GM23248 (cell line): ENCODE measurements around the gene ZBTB44.

Experiments used
- EZH2 ChIP-seq: fragments of 200-600 bp; sonication (generic); IDR thresholded peaks from 2 replicates; pipeline ENCODE4 v1.6.1; 2018; ENCODE audit warnings: antibody characterized with exemption, mild to moderate bottlenecking; ENCODE audit not compliant: insufficient read depth, poor library complexity, severe bottlenecking
- EZH2phosphoT487 ChIP-seq: fragments of 200-600 bp; sonication (generic); IDR thresholded peaks from 2 replicates; pipeline ENCODE4 v1.6.1; 2018; ENCODE audit warnings: antibody characterized with exemption, moderate library complexity, mild to moderate bottlenecking, low read depth; ENCODE audit not compliant: insufficient read depth

DNA sequence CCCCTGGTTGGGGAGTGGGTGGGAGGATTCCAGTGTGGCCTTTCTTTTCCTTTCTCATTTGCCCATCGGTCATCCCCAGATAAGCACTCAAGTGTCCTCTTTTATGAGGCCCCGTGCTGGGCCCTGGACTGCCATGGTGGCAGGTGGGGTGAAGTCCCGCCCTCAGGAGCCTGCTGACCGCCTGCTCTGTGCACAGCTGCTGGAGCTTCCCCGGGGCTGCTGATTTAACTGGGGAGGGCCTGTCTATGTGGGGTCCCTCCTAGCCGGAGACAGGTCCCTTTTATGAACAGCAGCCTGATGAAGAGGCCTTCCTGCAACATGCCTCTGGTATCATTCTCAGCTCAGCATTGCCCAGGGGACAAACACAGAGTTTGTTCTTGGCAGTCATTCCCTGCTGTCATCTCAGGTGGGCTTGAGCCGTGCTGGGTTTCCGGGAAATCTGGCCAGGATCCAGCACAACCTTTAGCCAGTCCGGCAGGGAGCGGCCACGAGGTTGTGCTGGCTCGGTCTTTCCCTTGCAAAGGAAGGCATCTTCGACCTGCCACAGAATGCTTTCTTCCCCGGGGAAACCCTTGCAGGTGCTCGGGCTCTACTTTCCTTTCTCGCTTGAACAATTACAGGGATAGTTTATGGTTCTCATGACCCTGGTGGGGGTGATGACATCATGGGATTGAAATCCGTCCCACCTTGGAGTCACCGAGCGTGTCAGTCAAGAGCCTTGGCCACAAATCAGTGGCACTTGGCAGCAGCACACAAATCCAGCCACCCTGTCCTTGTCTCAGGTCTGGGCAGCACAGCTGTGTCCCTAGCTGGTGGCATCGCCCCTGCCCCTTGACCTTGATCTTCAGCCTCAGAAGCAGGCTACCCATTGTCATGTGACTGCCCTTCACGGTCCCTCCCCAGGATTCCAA lies 135.1 kb downstream of the ZBTB44 start:
- TF ChIP-seq EZH2, result no peak
- no peak for TF ChIP-seq EZH2phosphoT487
